Esophagus squamous epithelium (tissue), 4 donors: ENCODE results near the gene KIAA0753.

Source experiments
- CTCF ChIP-seq, 6 experiments: fragments of 450-650 bp in 4 of 6; fragments of 200-600 bp in 2 of 6; sonication (generic) in 2 of 6; IDR thresholded peaks; one replicate each; pipeline ENCODE4 v1.5.1; 2016 to 2019; ENCODE audit warnings: antibody characterized with exemption in 6 of 6, mild to moderate bottlenecking in 4 of 6, moderate library complexity in 4 of 6
- POLR2A ChIP-seq, 4 donors: fragments of 450-650 bp; IDR thresholded peaks; one replicate each; pipeline ENCODE4 v1.6.1; 2017; ENCODE audit warnings: antibody characterized with exemption in 4 of 4, mild to moderate bottlenecking in 4 of 4, moderate library complexity in 3 of 4

DNA sequence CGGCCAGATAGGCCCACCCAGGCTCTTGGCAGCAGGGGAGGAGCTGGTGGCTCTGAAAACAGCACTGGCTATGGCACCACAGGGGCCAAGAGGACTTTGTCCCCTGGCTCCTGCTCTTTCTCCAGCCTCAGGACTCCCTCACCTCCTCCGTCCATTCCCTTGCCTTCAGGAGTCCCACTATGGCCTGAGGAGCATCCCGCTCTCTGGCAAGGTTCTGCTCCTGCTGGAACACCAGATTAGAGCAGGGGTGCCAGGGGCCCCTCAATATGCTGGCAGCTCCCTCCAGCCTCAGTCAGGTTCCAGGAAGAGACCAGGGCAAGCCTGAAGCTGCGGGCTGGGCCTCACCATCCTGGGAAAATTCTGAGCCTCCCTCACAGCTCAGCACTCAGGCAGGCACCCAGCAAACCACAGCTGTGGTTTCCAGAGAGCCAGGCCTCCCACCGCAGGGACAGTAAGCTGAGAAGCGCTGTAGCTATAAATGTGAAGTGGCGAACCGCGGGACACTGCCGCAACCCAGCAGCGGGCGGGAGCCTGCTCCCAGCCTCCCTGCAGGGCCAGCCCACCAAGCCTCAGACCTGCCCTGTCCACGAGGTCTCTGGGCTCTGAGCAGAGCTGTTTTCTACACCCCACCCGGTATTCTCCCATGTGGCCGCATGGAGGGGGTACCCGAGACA lies 36.8 kb upstream of the KIAA0753 start:
- TF ChIP-seq CTCF (IDR thresholded peaks at IDR 0.05) (no peak), POLR2A (IDR thresholded peaks at IDR 0.05) (no peak)
